DOHH2 (cell line): ENCODE measurements around the gene TLK1.

ENCODE experiments used
- H3F3A ChIP-seq: fragments of 200-600 bp; sonication (generic), shearing (Covaris generic); 2 replicates; pipeline ENCODE4 v1.6.0; 2016; ENCODE audit warnings: antibody characterized with exemption, mild to moderate bottlenecking; ENCODE audit not compliant: control insufficient read depth, insufficient read depth
- H3K27ac ChIP-seq: fragments of 200-600 bp; sonication (generic); 2 replicates; pipeline ENCODE4 v1.5.1; 2014; ENCODE audit warnings: low read depth, mild to moderate bottlenecking, low read length, moderate library complexity
- H3K27me3 ChIP-seq: fragments of 200-600 bp; sonication (generic); 2 replicates; pipeline ENCODE4 v1.6.1; 2014; ENCODE audit warnings: mild to moderate bottlenecking, low read length, mixed read lengths; ENCODE audit not compliant: control insufficient read depth
- H3K36me3 ChIP-seq: fragments of 200-600 bp; sonication (generic); 2 replicates; pipeline ENCODE4 v1.6.1; 2014; ENCODE audit warnings: mild to moderate bottlenecking, low read length, moderate library complexity, mixed read lengths; ENCODE audit not compliant: control insufficient read depth
- H3K4me1 ChIP-seq: fragments of 200-600 bp; sonication (generic); 2 replicates; pipeline ENCODE4 v1.6.1; 2014; ENCODE audit warnings: mild to moderate bottlenecking, low read length, mixed read lengths; ENCODE audit not compliant: control insufficient read depth
- H3K4me2 ChIP-seq: fragments of 200-600 bp; sonication (generic); 2 replicates; pipeline ENCODE4 v1.6.0; 2014; ENCODE audit warnings: mild to moderate bottlenecking, low read length, moderate library complexity
- H3K4me3 ChIP-seq: fragments of 200-600 bp; sonication (generic); 2 replicates; pipeline ENCODE4 v1.5.1; 2014; ENCODE audit warnings: mild to moderate bottlenecking, low read length, mixed read lengths
- H3K79me2 ChIP-seq: fragments of 200-600 bp; sonication (generic); 2 replicates; pipeline ENCODE4 v1.6.1; 2014; ENCODE audit warnings: mild to moderate bottlenecking, low read length, mixed read lengths; ENCODE audit not compliant: control insufficient read depth
- H3K9me2 ChIP-seq: fragments of 200-600 bp; sonication (generic); replicated peaks from 2 replicates; pipeline ENCODE4 v1.6.1; 2014; ENCODE audit warnings: mild to moderate bottlenecking, low read length, mixed read lengths; ENCODE audit not compliant: control insufficient read depth
- H3K9me3 ChIP-seq: fragments of 200-600 bp; sonication (generic); 2 replicates; pipeline ENCODE4 v1.6.1; 2014; ENCODE audit warnings: antibody characterized with exemption, low read length, mixed read lengths; ENCODE audit not compliant: control insufficient read depth, insufficient read depth
- H4K20me1 ChIP-seq: fragments of 200-600 bp; sonication (generic); 2 replicates; pipeline ENCODE4 v1.6.0; 2014; ENCODE audit warnings: low read depth, mild to moderate bottlenecking, antibody characterized with exemption, low read length, moderate library complexity; ENCODE audit not compliant: control insufficient read depth, insufficient read depth
- EZH2phosphoT487 ChIP-seq: fragments of 200-600 bp; sonication (generic); IDR thresholded peaks from 2 replicates; pipeline ENCODE4 v1.6.1; 2017; ENCODE audit warnings: borderline replicate concordance, mild to moderate bottlenecking, antibody characterized with exemption, low read length, moderate library complexity, mixed read lengths
- TF ChIP-seq, protein P1 (sequence below): fragments of 200-600 bp; sonication (generic); IDR thresholded peaks from one replicate; pipeline ENCODE4 v1.5.1; 2014; ENCODE audit warnings: antibody characterized with exemption, mild to moderate bottlenecking, low read depth, low read length; ENCODE audit not compliant: poor library complexity, severe bottlenecking

TLK1 gene

DNA sequence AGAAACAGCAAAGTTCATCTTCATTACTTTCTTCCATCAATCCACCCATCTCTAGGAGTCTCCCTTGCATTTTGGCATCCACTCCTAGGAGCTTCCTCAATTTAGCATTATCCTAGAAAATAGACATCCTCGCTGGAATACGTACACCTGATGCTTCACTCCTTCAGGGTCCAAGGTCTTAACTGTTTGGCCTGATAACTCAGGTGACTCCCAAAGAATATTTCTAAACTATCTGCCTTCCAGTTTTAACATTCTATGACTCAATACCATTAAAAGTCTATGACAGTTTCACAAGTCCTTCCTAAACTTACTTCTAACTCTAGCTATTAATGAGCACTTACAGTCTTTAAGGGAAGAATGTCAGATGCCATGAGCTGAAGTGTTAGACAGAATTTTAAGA lies 26.5 kb upstream of the TLK1 start:
- TF ChIP-seq, protein P1, sequence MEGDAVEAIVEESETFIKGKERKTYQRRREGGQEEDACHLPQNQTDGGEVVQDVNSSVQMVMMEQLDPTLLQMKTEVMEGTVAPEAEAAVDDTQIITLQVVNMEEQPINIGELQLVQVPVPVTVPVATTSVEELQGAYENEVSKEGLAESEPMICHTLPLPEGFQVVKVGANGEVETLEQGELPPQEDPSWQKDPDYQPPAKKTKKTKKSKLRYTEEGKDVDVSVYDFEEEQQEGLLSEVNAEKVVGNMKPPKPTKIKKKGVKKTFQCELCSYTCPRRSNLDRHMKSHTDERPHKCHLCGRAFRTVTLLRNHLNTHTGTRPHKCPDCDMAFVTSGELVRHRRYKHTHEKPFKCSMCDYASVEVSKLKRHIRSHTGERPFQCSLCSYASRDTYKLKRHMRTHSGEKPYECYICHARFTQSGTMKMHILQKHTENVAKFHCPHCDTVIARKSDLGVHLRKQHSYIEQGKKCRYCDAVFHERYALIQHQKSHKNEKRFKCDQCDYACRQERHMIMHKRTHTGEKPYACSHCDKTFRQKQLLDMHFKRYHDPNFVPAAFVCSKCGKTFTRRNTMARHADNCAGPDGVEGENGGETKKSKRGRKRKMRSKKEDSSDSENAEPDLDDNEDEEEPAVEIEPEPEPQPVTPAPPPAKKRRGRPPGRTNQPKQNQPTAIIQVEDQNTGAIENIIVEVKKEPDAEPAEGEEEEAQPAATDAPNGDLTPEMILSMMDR: no peak
- no peak for TF ChIP-seq EZH2phosphoT487
- Histone ChIP-seq H3K4me1 (no peaks in the 10 kb centered on the region), H3K79me2 (no peaks in the 10 kb centered on the region), H3K27me3 (no peaks in the 10 kb centered on the region), H3K4me3 (no peak overlapping the region), H3K9me3 (no peaks in the 10 kb centered on the region), H3F3A (no peaks in the 10 kb centered on the region), H3K36me3 (no peaks in the 10 kb centered on the region), H3K27ac (no peak overlapping the region), H3K4me2 (no peak overlapping the region), H3K9me2 (no peaks in the 10 kb centered on the region), H4K20me1 (no peaks in the 10 kb centered on the region)

DNA sequence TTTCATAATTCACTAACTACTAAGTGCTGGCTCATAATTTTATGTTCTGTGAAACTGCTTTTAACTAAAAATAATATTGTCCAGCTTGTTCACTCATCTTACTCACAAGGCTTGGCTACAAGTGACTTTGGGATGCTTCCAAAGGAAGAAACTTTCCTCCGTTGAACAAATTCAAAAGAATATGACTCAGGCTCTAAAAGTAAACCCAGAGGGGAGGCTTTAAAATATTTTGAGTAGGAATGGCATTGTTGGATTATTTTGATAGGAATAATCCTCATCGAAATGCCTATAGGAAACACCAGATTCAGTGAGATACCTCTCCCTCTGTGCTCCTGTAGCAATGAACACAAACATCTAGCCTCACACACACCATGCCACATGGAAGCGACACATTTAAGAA lies 25.2 kb upstream of the TLK1 start:
- H4K20me1 ChIP-seq: no peaks in the 10 kb centered on the region
- no peaks in the 10 kb centered on the region for H3K36me3 ChIP-seq
- no peaks in the 10 kb centered on the region for H3K9me3 ChIP-seq
- no peak overlapping the region for H3K27ac ChIP-seq
- TF ChIP-seq, protein P1: no peak
- TF ChIP-seq EZH2phosphoT487: no peak
- H3F3A ChIP-seq: no peaks in the 10 kb centered on the region
- no peaks in the 10 kb centered on the region for H3K79me2 ChIP-seq
- no peak overlapping the region for H3K4me3 ChIP-seq
- H3K4me2 ChIP-seq: no peak overlapping the region
- no peaks in the 10 kb centered on the region for H3K27me3 ChIP-seq
- H3K4me1 ChIP-seq: no peaks in the 10 kb centered on the region
- no peaks in the 10 kb centered on the region for H3K9me2 ChIP-seq

DNA sequence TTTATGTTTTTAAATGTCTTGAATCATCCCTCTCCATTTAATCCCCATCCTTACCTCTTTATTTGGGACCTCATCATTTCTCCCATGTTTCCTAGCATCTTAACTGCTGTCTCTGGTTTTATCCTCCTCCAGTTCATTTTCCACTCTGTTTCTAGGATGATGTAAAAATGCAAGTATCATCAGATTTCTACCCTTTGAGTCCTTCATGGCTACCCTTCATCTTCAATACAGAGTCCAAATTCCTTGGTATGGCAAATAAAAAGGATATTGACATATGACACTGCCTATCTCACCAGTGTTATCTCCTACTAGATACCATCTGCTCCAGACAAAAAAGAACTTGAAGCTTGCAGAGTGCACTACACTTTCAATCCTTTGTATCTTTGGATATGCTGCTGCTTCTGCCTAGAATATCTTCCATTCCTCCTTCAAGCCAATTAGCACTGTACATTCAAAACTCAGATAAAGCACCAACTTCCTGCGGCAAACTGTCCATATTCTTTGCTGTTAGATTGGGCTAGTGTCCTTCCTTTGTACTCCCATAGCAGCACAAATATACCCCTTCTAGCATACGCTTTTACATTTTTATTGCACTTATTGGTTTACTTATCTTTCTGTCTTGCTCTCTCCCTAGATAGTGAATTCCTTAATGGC lies 24.6 kb upstream of the TLK1 start:
- TF ChIP-seq, protein P1: no peak
- no peak for TF ChIP-seq EZH2phosphoT487

More for the DNA sequence above, 24.6 kb upstream of the TLK1 start:
- Histone ChIP-seq H3K9me3 (no peaks in the 10 kb centered on the region), H3F3A (no peaks in the 10 kb centered on the region), H3K4me1 (no peaks in the 10 kb centered on the region), H3K27ac (no peak overlapping the region), H3K79me2 (no peaks in the 10 kb centered on the region), H4K20me1 (no peaks in the 10 kb centered on the region), H3K27me3 (no peaks in the 10 kb centered on the region), H3K4me2 (no peak overlapping the region), H3K9me2 (no peaks in the 10 kb centered on the region), H3K4me3 (no peak overlapping the region), H3K36me3 (no peaks in the 10 kb centered on the region)
